ENCODE data around the gene PROK1. TPM values are rescaled to one million over a fixed set of nuclear protein-coding genes. Genes with fewer than 3 reads are reported as not detected.

PROK1 gene
- total RNA-seq, 2 experiments from 2014 or later = not detected

- intact Hi-C loops (cut with DNase I, micrococcal nuclease) = no loop called here
- POLR2A ChIA-PET = no interaction called here
- TF ChIP-seq CTCF (IDR thresholded peaks at IDR 0.05) = no peak
- Histone ChIP-seq H3K4me1 (ENCODE audit: insufficient read depth, low read length) (no peaks in the 10 kb centered on the region), H3K36me3 (ENCODE audit: insufficient read depth, low read length) (no peaks in the 10 kb centered on the region), H3K9me3 (ENCODE audit: control insufficient read depth in 1 of 2, insufficient read depth in 1 of 2, low read length in 2 of 2) (no peaks in the 10 kb centered on the region), H3K27ac (ENCODE audit: low read depth in 1 of 2, low read length in 2 of 2) (no peak overlapping the region), H3K27me3 (ENCODE audit: control insufficient read depth in 1 of 2, insufficient read depth in 2 of 2, low read length in 2 of 2) (no peaks in the 10 kb centered on the region), H3K4me3 (ENCODE audit: low read length) (no peak overlapping the region)
- no peaks in the 10 kb centered on the region for H3K4me1 Mint-ChIP-seq (ENCODE audit: low read depth)
- no peak overlapping the region for H3K4me3 Mint-ChIP-seq
- ATAC-seq (ENCODE audit: poor library complexity) (no peak), DNase-seq (no peak)
- CTCF ChIA-PET = no interaction called here
- H3K36me3 Mint-ChIP-seq (ENCODE audit: low read depth) = no peaks in the 10 kb centered on the region
- H3K9me3 Mint-ChIP-seq = no peaks in the 10 kb centered on the region
- peaks cover 6% of the 10 kb centered on the region for H3K27me3 Mint-ChIP-seq
- no peak overlapping the region for H3K27ac Mint-ChIP-seq
These were observed 26.6 kb downstream of the PROK1 start for GRCh38 chr1:110477445-110477957.

GRCh38 chr1:110477967-110478640 is 27.2 kb downstream of the PROK1 start:
- no peak for TF ChIP-seq CTCF (IDR thresholded peaks at IDR 0.05)
- Mint-ChIP-seq H3K9me3 (no peaks in the 10 kb centered on the region), H3K4me1 (ENCODE audit: low read depth) (no peaks in the 10 kb centered on the region), H3K4me3 (no peak overlapping the region), H3K36me3 (ENCODE audit: low read depth) (no peaks in the 10 kb centered on the region), H3K27me3 (peaks cover under 1% of the 10 kb centered on the region), H3K27ac (no peak overlapping the region)
- CTCF ChIA-PET = no interaction called here
- DNase-seq (no peak), ATAC-seq (ENCODE audit: poor library complexity) (no peak)
- Histone ChIP-seq H3K27me3 (ENCODE audit: control insufficient read depth in 1 of 2, insufficient read depth in 2 of 2, low read length in 2 of 2) (peaks cover 0 to under 1% of the 10 kb centered on the region in 2 experiments), H3K4me1 (ENCODE audit: insufficient read depth, low read length) (no peaks in the 10 kb centered on the region), H3K27ac (ENCODE audit: low read depth in 1 of 2, low read length in 2 of 2) (no peak overlapping the region), H3K9me3 (ENCODE audit: control insufficient read depth in 1 of 2, insufficient read depth in 1 of 2, low read length in 2 of 2) (peaks cover 0 to under 1% of the 10 kb centered on the region in 2 experiments), H3K4me3 (ENCODE audit: low read length) (no peak overlapping the region), H3K36me3 (ENCODE audit: insufficient read depth, low read length) (no peaks in the 10 kb centered on the region)
- POLR2A ChIA-PET = interaction anchor here (0.6 kb wide), 1 partner anchor 1192 kb away, joined by 3 read pairs; no protein-coding TSS in a partner anchor
- intact Hi-C loops (cut with DNase I, micrococcal nuclease) = no loop called here

- ATAC-seq (ENCODE audit: poor library complexity) = no peak
- H3K27me3 ChIP-seq (ENCODE audit: control insufficient read depth in 1 of 2, insufficient read depth in 2 of 2, low read length in 2 of 2) = peaks cover 0 to 5% of the 10 kb centered on the region in 2 experiments
- Mint-ChIP-seq H3K27ac (no peak overlapping the region), H3K27me3 (peaks cover 8% of the 10 kb centered on the region), H3K4me1 (ENCODE audit: low read depth) (no peaks in the 10 kb centered on the region), H3K4me3 (no peak overlapping the region), H3K9me3 (no peaks in the 10 kb centered on the region), H3K36me3 (ENCODE audit: low read depth) (no peaks in the 10 kb centered on the region)
- peaks cover 0 to 8% of the 10 kb centered on the region in 2 experiments for H3K9me3 ChIP-seq (ENCODE audit: control insufficient read depth in 1 of 2, insufficient read depth in 1 of 2, low read length in 2 of 2)
- intact Hi-C loops (cut with DNase I, micrococcal nuclease) = no loop called here
- H3K27ac ChIP-seq (ENCODE audit: low read depth in 1 of 2, low read length in 2 of 2) = no peak overlapping the region
- no peaks in the 10 kb centered on the region for H3K4me1 ChIP-seq (ENCODE audit: insufficient read depth, low read length)
- ChIA-PET POLR2A (no interaction called here), CTCF (no interaction called here)
- no peak for TF ChIP-seq CTCF (IDR thresholded peaks at IDR 0.05)
- H3K36me3 ChIP-seq (ENCODE audit: insufficient read depth, low read length) = no peaks in the 10 kb centered on the region
- no peak for DNase-seq
- H3K4me3 ChIP-seq (ENCODE audit: low read length) = no peak overlapping the region
These were observed 27.9 kb downstream of the PROK1 start for GRCh38 chr1:110478886-110479285.

All from CD4-positive, alpha-beta T cell (primary cell).